HepG2 (cell line): Measurements from ENCODE around the gene RUNX3. TPM values are rescaled to one million over a fixed set of nuclear protein-coding genes. Genes with fewer than 3 reads are reported as not detected.

Source experiments
- BHLHE40 ChIP-seq: IDR thresholded peaks from 2 replicates; pipeline ENCODE4 v1.6.1; 2011; ENCODE audit warnings: low read length, improper control_type of control experiment
- CAMTA2 ChIP-seq: sonication (generic); formaldehyde crosslinking; IDR thresholded peaks from 2 replicates; pipeline ENCODE4 v1.4.0; 2020; ENCODE audit warnings: mild to moderate bottlenecking, missing genetic modification reagents, borderline replicate concordance
- CEBPB ChIP-seq: IDR thresholded peaks from 2 replicates; pipeline ENCODE4 v1.6.1; 2011; ENCODE audit warnings: low read depth, low read length, improper control_type of control experiment, borderline replicate concordance
- CHD4 ChIP-seq: fragments of 200-600 bp; sonication (generic); IDR thresholded peaks from 2 replicates; pipeline ENCODE4 v1.7.0; 2017; ENCODE audit warnings: mild to moderate bottlenecking, low read length, borderline replicate concordance
- DNMT1 ChIP-seq: sonication (generic); formaldehyde crosslinking; IDR thresholded peaks from 2 replicates; pipeline ENCODE4 v1.5.1; 2020; ENCODE audit warnings: mild to moderate bottlenecking, missing genetic modification reagents
- IRF1 ChIP-seq: sonication (generic); formaldehyde crosslinking; IDR thresholded peaks from 2 replicates; pipeline ENCODE4 v1.4.0; 2020; ENCODE audit warnings: low read depth, mild to moderate bottlenecking, missing genetic modification reagents
- MYPOP ChIP-seq: sonication (generic); formaldehyde crosslinking; IDR thresholded peaks from 2 replicates; pipeline ENCODE4 v1.8.1; 2023; ENCODE audit warnings: mild to moderate bottlenecking, moderate library complexity, missing genetic modification reagents
- NR0B2 ChIP-seq: sonication (generic); formaldehyde crosslinking; IDR thresholded peaks from 2 replicates; pipeline ENCODE4 v1.4.0; 2020; ENCODE audit warnings: mild to moderate bottlenecking, missing genetic modification reagents
- NR2C2 ChIP-seq: sonication (generic); formaldehyde crosslinking; IDR thresholded peaks from 2 replicates; pipeline ENCODE4 v1.4.0; 2020; ENCODE audit warnings: missing genetic modification reagents, mild to moderate bottlenecking, moderate library complexity, borderline replicate concordance
- PHF5A ChIP-seq: IDR thresholded peaks from one replicate; pipeline ENCODE4 v1.6.1; 2018; ENCODE audit warnings: low read depth, missing genetic modification reagents; ENCODE audit not compliant: unreplicated experiment
- PTBP1 ChIP-seq: fragments of 200-400 bp; formaldehyde crosslinking; IDR thresholded peaks from 2 replicates; pipeline ENCODE4 v1.6.1; 2018; ENCODE audit warnings: low read length, low read depth; ENCODE audit not compliant: poor library complexity, severe bottlenecking
- TCF12 ChIP-seq, 2 experiments: fragments of 450-650 bp in 1 of 2; sonication (generic) in 1 of 2; formaldehyde crosslinking in 1 of 2; IDR thresholded peaks; 2 replicates each; pipeline versions ENCODE4 v1.6.1 to v1.8.0; 2017 to 2022; ENCODE audit warnings: antibody characterized with exemption in 1 of 2, mild to moderate bottlenecking in 1 of 2, missing genetic modification reagents in 1 of 2, moderate library complexity in 1 of 2
- ZBTB39 ChIP-seq: sonication (generic); formaldehyde crosslinking; IDR thresholded peaks from 2 replicates; pipeline ENCODE4 v1.5.0; 2020; ENCODE audit warnings: missing genetic modification reagents
- ZNF512B ChIP-seq: sonication (generic); formaldehyde crosslinking; IDR thresholded peaks from 2 replicates; pipeline ENCODE4 v1.5.1; 2020; ENCODE audit warnings: missing genetic modification reagents, mild to moderate bottlenecking, borderline replicate concordance
- ZNF513 ChIP-seq: sonication (generic); formaldehyde crosslinking; conservative IDR thresholded peaks from 2 replicates; pipeline ENCODE4 v1.5.0; 2020; ENCODE audit warnings: missing genetic modification reagents
- ZNF550 ChIP-seq: sonication (generic); formaldehyde crosslinking; IDR thresholded peaks from 2 replicates; pipeline ENCODE4 v1.4.0; 2020; ENCODE audit warnings: mild to moderate bottlenecking, missing genetic modification reagents, borderline replicate concordance
- ZNF598 ChIP-seq: sonication (generic); formaldehyde crosslinking; IDR thresholded peaks from 2 replicates; pipeline ENCODE4 v1.5.1; 2020; ENCODE audit warnings: mild to moderate bottlenecking, missing genetic modification reagents, borderline replicate concordance
- ZNF841 ChIP-seq: sonication (generic); formaldehyde crosslinking; IDR thresholded peaks from 2 replicates; pipeline ENCODE4 v1.8.1; 2023; ENCODE audit warnings: missing genetic modification reagents, borderline replicate concordance
- polyA plus RNA-seq, 8 experiments: library from polyadenylated mRNA; depleted of rRNA in 3 of 8; stranded (reverse) in 7 of 8; unstranded in 1 of 8; fragments of >200 nt; fragmentation: Illumina TruSeq in 4 of 8; extraction: Trizol in 4 of 8; gene quantifications; 2 replicates each; pipeline versions ENCODE4 v1.2.1 to v1.2.3, GENCODE V29; 2011 to 2016; ENCODE audit warnings: low read depth in 4 of 8, missing spikeins in 1 of 8, mixed read lengths in 1 of 8; ENCODE audit not compliant: insufficient read depth in 1 of 8
- total RNA-seq, 5 experiments: library from RNA; depleted of rRNA; stranded (reverse); fragments of >200 nt; fragmentation: Illumina TruSeq; extraction: Trizol; gene quantifications; 2 replicates each; pipeline ENCODE4 v1.2.3, GENCODE V29; 2016; ENCODE audit warnings: low read depth in 1 of 5

Gene RUNX3
- total and polyA plus RNA-seq, 2 of the 13 experiments (the other 11 are each of a cell fraction or from before 2014, with no cell fraction given), result 0.04 to 0.22 TPM

GRCh38 chr1:24914226-24915069 is 15.6 kb downstream of the RUNX3 start (continued):
- TF ChIP-seq TCF12 (IDR thresholded peaks at IDR 0.05), result no peak
- TF ChIP-seq TCF12 (CRISPR knock-in tag; IDR thresholded peaks at IDR 0.05), result no peak
- TF ChIP-seq IRF1, result no peak
- no peak for TF ChIP-seq PHF5A (CRISPR knock-in tag)
- no peak for TF ChIP-seq NR2C2 (CRISPR knock-in tag)
- no peak for TF ChIP-seq NR0B2 (CRISPR knock-in tag)
- TF ChIP-seq BHLHE40, result no peak
- TF ChIP-seq PTBP1, result no peak
- TF ChIP-seq CAMTA2 (CRISPR knock-in tag), result no peak
- TF ChIP-seq ZNF512B (CRISPR knock-in tag), result no peak
- 0 out of 2 replicates have a peak, but pooled peaks have one; percentile 63 for TF ChIP-seq MYPOP (CRISPR knock-in tag)
- no peak for TF ChIP-seq ZNF841 (CRISPR knock-in tag)
- TF ChIP-seq ZNF513 (CRISPR knock-in tag), result no peak
- TF ChIP-seq CHD4, result no peak
- no peak for TF ChIP-seq ZNF550
- no peak for TF ChIP-seq ZBTB39
- TF ChIP-seq CEBPB, result no peak
- no peak for TF ChIP-seq ZNF598 (CRISPR knock-in tag)
- no peak for TF ChIP-seq DNMT1 (CRISPR knock-in tag)
